GM23338 (cell line): ENCODE data around the gene FRY. TPM values are rescaled to one million over a fixed set of nuclear protein-coding genes. Genes with fewer than 3 reads are reported as not detected.

Source experiments
- ATAC-seq: fragments of 200-7000 bp; cut with Tn5 transposase; 3 replicates; pipeline ENCODE4 v1.9.1; 2020
- DNase-seq: peaks from one replicate; pipeline ENCODE4 v3.0.0-alpha.2; 2015; ENCODE audit warnings: low spot score
- H2AFZ ChIP-seq: fragments of 200-600 bp; sonication (generic); 2 replicates; pipeline ENCODE4 v1.8.0; 2016; ENCODE audit warnings: antibody characterized with exemption, mild to moderate bottlenecking, moderate library complexity
- H3F3A ChIP-seq: fragments of 200-600 bp; sonication (generic); replicated peaks from 2 replicates; pipeline ENCODE4 v1.8.0; 2017; ENCODE audit warnings: antibody characterized with exemption, mixed run types, low read depth
- H3K27ac ChIP-seq: fragments of 200-600 bp; sonication (generic); 2 replicates; pipeline ENCODE4 v1.6.1; 2016; ENCODE audit warnings: low read depth
- H3K27me3 ChIP-seq: fragments of 200-600 bp; sonication (generic); 2 replicates; pipeline ENCODE4 v1.8.0; 2016; ENCODE audit warnings: mild to moderate bottlenecking, mixed run types, moderate library complexity; ENCODE audit not compliant: insufficient read depth
- H3K36me3 ChIP-seq: fragments of 200-600 bp; sonication (generic); 2 replicates; pipeline ENCODE4 v1.8.0; 2016; ENCODE audit warnings: mild to moderate bottlenecking; ENCODE audit not compliant: insufficient read depth
- H3K4me1 ChIP-seq: fragments of 200-600 bp; sonication (generic); 2 replicates; pipeline ENCODE4 v1.8.0; 2016; ENCODE audit warnings: mild to moderate bottlenecking, moderate library complexity; ENCODE audit not compliant: insufficient read depth
- H3K4me2 ChIP-seq: fragments of 200-600 bp; sonication (generic); 2 replicates; pipeline ENCODE4 v1.7.1; 2017; ENCODE audit warnings: mixed run types
- H3K4me3 ChIP-seq: fragments of 200-600 bp; sonication (generic); 2 replicates; pipeline ENCODE4 v1.6.1; 2016; ENCODE audit warnings: mixed run types
- H3K79me2 ChIP-seq: fragments of 200-600 bp; sonication (generic); replicated peaks from 2 replicates; pipeline ENCODE4 v1.8.0; 2017; ENCODE audit warnings: mild to moderate bottlenecking; ENCODE audit not compliant: insufficient read depth
- H3K9me2 ChIP-seq: fragments of 200-600 bp; sonication (generic); 2 replicates; pipeline ENCODE4 v1.8.0; 2017; ENCODE audit not compliant: insufficient read depth
- H4K20me1 ChIP-seq: fragments of 200-600 bp; sonication (generic); replicated peaks from 2 replicates; pipeline ENCODE4 v1.8.0; 2017; ENCODE audit warnings: mild to moderate bottlenecking; ENCODE audit not compliant: insufficient read depth
- H3K27ac Mint-ChIP-seq: 2 replicates; pipeline ENCODE4 v1.8.0; 2020; ENCODE audit warnings: inconsistent platforms, mild to moderate bottlenecking, moderate library complexity, mixed read lengths
- H3K27me3 Mint-ChIP-seq: 3 replicates; pipeline ENCODE4 v1.8.0; 2022; ENCODE audit warnings: low read depth, mild to moderate bottlenecking, moderate library complexity, mixed read lengths, inconsistent platforms; ENCODE audit not compliant: insufficient read depth, poor library complexity
- H3K36me3 Mint-ChIP-seq: 3 replicates; pipeline ENCODE4 v1.8.0; 2021; ENCODE audit warnings: low read depth, mild to moderate bottlenecking, inconsistent platforms, moderate library complexity, mixed read lengths
- H3K4me1 Mint-ChIP-seq: 3 replicates; pipeline ENCODE4 v1.8.0; 2020; ENCODE audit warnings: mild to moderate bottlenecking, inconsistent platforms, mixed read lengths
- H3K4me3 Mint-ChIP-seq: 3 replicates; pipeline ENCODE4 v1.8.0; 2021; ENCODE audit warnings: moderate library complexity, mild to moderate bottlenecking, inconsistent platforms, mixed read lengths
- H3K9me3 Mint-ChIP-seq: 3 replicates; pipeline ENCODE4 v1.8.0; 2020; ENCODE audit warnings: moderate library complexity, mild to moderate bottlenecking, inconsistent platforms, mixed read lengths
- CREB1 ChIP-seq: fragments of 250-450 bp; sonication (Bioruptor Pico); IDR thresholded peaks from 2 replicates; pipeline ENCODE4 v1.5.0; 2020; ENCODE audit warnings: low read depth, mild to moderate bottlenecking, moderate library complexity
- CTCF ChIP-seq, 2 experiments: fragments of 200-600 bp in 1 of 2; sonication (generic) in 1 of 2; conservative IDR thresholded peaks; 2 replicates each; pipeline versions ENCODE4 v1.5.1 to v1.6.1; 2016 to 2017; ENCODE audit warnings: antibody characterized with exemption in 2 of 2, low read depth in 2 of 2, mild to moderate bottlenecking in 2 of 2, moderate library complexity in 1 of 2
- EZH2 ChIP-seq: fragments of 200-600 bp; sonication (generic); IDR thresholded peaks from one replicate; pipeline ENCODE4 v1.8.0; 2017; ENCODE audit warnings: antibody characterized with exemption, mild to moderate bottlenecking, low read depth; ENCODE audit not compliant: unreplicated experiment
- ZNF114 ChIP-seq: fragments of 250-450 bp; sonication (Bioruptor Pico); IDR thresholded peaks from 2 replicates; pipeline ENCODE4 v1.5.0; 2020; ENCODE audit warnings: mild to moderate bottlenecking, moderate library complexity
- ZNF462 ChIP-seq: fragments of 250-450 bp; sonication (Bioruptor Pico); IDR thresholded peaks from 2 replicates; pipeline ENCODE4 v1.5.0; 2020; ENCODE audit warnings: mild to moderate bottlenecking, moderate library complexity
- polyA plus RNA-seq: library from polyadenylated mRNA; unstranded; fragments of >200 nt; fragmentation: Nextera tagmentation; extraction: Ambion mirVana; gene quantifications from 2 replicates; pipeline ENCODE4 v1.2.1, GENCODE V29; 2016
- total RNA-seq: library from RNA; depleted of rRNA; stranded (reverse); fragments of >200 nt; shearing (Covaris generic); gene quantifications from 2 replicates; pipeline ENCODE4 v1.2.3, GENCODE V29; 2014

FRY gene
- total and polyA plus RNA-seq, 2 experiments from 2014 or later, result 2.4 to 10.1 TPM

GRCh38 chr13:32011971-32012370 lies 19.6 kb upstream of the FRY start:
- Histone ChIP-seq H3K36me3 (no peaks in the 10 kb centered on the region), H2AFZ (no peak overlapping the region), H4K20me1 (no peaks in the 10 kb centered on the region), H3F3A (no peaks in the 10 kb centered on the region), H3K27ac (no peak overlapping the region), H3K27me3 (no peaks in the 10 kb centered on the region), H3K9me2 (peaks cover 2% of the 10 kb centered on the region; the same call in 1 of the 2 replicates), H3K79me2 (no peaks in the 10 kb centered on the region), H3K4me2 (no peak overlapping the region), H3K4me1 (no peaks in the 10 kb centered on the region), H3K4me3 (no peak overlapping the region)
- Mint-ChIP-seq H3K4me3 (no peak overlapping the region), H3K4me1 (peaks cover 17% of the 10 kb centered on the region), H3K27ac (no peak overlapping the region), H3K36me3 (no peaks in the 10 kb centered on the region), H3K27me3 (peaks cover 1% of the 10 kb centered on the region), H3K9me3 (no peaks in the 10 kb centered on the region)
- no peak for TF ChIP-seq CTCF (conservative IDR thresholded peaks at IDR 0.05; ENCODE audit: low read depth in 2 of 2)
- no peak for TF ChIP-seq CREB1 (CRISPR knock-in tag)
- no peak for TF ChIP-seq ZNF114 (CRISPR knock-in tag)
- TF ChIP-seq ZNF462, result peak; percentile 76
- TF ChIP-seq EZH2, result no peak
- peak; percentile 71 for ATAC-seq
- DNase-seq, result no peak
